Left colon (tissue), 2 donors: Measurements from ENCODE around the gene PANK1. TPM values are rescaled to one million over a fixed set of nuclear protein-coding genes. Genes with fewer than 3 reads are reported as not detected.

Source experiments
- ATAC-seq: fragments of 200-7000 bp; cut with Tn5 transposase; one replicate; pipeline ENCODE4 v1.9.1; 2020; ENCODE audit warnings: mild to moderate bottlenecking, moderate library complexity
- DNase-seq, 2 donors: peaks; one replicate each; pipeline ENCODE4 v3.0.0-alpha.2; 2020
- intact Hi-C, 2 donors: fragments of 100-400 bp; cut with DNase I in 1 of 2; cut with micrococcal nuclease in 1 of 2; formaldehyde crosslinking; loops; one replicate each; pipeline versions ENCODE4 v1.11.2 to v1.14.0; 2022; cut with DNase I, micrococcal nuclease
- long read RNA-seq: library from polyadenylated mRNA; unstranded; transcript quantifications from one replicate; pipeline ENCODE4 v2.0.0, GENCODE V29; 2021
- total RNA-seq, 2 donors: library from RNA; stranded (reverse); fragmentation: NEBNext Ultra II Directional; extraction: Animal tissue kit (Norgen Biotek cat#: 25700); gene quantifications; one replicate each; pipeline ENCODE4 v1.2.1, GENCODE V29; 2021
- donor health status: DM: no; HTN: no; CAD: no.
- donor health status: DM: yes; HTN: yes; CAD: no.

The PANK1 gene
- 10 to 100 TPM; 28.7 to 33.5 TPM for total RNA-seq
- long read RNA-seq, full-length matches to known transcripts = 21 of 26 reads
- long read RNA-seq, partial matches to known transcripts = 1 of 26 reads
- long read RNA-seq, other reads (novel, unspliced or antisense) = 4 of 26 reads

DNA sequence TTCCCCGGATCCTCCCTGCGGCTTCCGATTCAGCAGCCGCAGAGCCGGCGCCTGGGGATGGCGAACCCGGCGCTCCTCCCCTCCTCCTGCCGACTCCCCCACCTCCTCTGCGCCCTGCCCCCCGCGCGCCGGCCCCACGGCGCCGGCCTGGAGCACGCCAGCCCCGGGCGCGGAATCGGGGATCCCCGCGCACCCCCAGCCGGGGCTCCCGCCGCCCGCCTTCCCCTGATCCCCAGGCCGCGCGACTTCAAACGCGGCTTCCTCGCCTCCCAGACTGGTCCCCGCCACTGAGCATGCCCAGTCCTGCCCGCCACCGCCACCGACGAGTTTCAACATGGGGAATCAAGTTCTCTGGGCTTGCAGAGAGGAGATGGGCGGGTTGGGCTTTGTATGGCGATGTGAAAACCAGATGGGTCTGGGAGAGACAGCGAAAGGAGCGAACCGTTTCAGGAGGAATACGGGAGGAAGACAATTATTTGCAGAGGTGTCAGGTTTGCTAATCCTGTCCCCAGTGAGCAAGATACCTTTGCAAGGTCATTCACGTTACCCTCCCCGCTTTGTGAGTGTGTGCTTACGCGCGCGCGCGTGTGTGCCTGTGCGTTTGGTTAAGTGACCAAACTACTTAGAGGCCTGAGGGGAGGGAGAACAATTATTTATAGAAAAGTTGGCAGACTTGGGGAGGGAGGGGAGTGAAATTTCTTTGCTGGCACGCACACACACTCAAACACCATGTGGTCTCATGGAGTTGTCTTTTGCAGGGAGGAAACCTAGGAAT lies at the start of gene PANK1:
TSS of gene PANK1 (minus strand) at position 276 of the 775 bp plus-strand sequence. CDS start 351 bp downstream, outside the sequence.
- ATAC-seq (peak; percentile 48), DNase-seq (peak; percentile 60 to 83)
- intact Hi-C loops = no loop called here

DNA sequence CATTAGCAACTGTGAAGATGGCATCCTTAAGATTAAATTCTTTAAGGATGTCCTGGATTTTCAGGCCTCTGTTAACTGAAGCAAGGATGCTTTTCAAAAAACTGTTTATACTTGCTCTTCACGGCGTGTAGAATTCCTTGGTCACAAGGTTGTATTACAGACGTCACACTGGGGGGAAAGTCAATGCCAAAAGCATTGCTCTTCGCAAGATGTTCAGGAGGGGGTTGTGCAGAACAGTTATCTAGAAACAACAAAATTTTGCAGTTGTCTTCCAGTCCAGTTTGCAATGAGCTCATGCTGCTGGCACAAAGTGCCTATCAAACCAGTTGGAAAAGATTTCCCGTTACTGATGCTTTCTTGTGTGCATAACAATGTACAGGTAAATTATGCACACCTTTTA lies 48.1 kb upstream of the PANK1 start:
- intact Hi-C loops = no loop called here
- ATAC-seq = no peak
- DNase-seq = no peak

DNA sequence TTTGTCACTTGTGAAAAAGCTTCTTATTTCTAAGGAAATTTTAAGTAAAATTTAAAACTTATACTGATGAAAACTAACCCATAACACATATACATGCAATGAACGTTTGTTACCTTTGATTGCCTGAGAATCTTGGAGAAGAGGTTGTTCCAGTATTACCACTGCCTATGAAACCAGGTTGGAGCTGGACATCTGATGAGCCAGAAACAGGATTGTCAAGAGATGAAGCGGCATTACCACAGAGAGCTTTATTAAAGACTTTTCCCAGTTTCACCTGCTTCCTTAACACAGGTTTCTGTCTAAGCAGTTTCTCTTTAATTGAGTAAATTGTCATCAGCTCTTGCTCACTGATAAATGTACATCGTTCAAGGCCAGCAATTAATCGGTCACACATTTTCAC lies 47.4 kb upstream of the PANK1 start:
- ATAC-seq = no peak

DNA sequence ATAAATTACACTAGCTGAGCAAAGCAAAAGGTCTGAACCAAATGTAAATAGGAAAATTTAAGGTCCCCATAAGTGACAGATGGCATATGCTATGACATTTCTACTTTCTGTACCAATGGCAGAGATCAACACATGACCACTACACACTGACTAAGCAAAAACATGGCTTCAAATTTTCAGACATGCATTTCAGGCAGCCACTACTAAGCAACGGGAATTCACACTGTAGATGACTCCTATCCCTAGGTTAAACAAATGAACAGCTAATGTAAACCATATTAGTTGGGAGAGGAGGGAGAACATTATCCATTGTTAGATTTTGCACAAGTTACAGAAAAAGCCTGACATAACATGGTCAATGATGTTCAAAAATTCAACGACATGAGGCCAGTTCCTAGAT lies 45.0 kb upstream of the PANK1 start:
- no peak for DNase-seq
- intact Hi-C loops = no loop called here
- ATAC-seq = no peak

More for the DNA sequence above, 47.4 kb upstream of the PANK1 start:
- no peak for DNase-seq
- intact Hi-C loops = no loop called here

DNA sequence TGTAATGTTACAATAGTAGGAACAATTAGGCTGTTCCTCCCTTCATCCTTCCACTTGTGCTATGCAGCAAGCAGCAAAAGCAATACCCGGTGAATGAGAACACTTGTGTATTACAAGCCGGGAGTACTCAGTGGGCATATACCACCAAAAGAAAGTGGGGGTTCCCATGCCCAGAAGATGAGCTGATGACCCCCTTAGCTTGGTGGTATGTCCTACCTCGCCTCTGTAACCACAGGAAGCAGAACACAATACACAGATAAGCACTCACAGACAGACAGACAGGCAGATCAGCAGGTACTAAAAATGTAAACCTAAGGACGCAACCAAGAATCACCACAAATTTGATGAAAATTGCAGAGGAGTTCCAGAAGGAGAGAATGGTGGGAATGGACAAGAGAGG lies 40.9 kb upstream of the PANK1 start:
- ATAC-seq (no peak), DNase-seq (no peak)
- intact Hi-C loops = no loop called here

DNA sequence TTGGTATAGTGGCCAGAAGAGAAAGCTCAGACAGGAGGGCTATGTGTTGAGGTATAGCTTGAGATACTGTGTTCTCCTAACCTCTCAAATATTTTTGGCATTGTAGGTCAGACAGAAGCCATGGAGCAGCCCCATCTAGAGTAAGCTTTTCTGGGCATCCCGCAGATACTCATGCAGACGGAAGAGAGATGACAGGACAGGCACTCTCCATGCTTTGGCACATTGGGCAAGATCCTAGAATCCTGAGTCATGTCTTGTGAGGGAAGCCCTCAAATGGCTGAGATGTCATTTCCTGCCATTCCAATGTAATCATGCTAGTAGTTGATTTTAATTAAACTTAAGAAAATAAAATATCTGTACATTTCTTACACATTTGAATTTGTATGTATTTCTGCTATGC lies 39.6 kb upstream of the PANK1 start:
- intact Hi-C loops = no loop called here
- DNase-seq = no peak
- ATAC-seq = no peak

DNA sequence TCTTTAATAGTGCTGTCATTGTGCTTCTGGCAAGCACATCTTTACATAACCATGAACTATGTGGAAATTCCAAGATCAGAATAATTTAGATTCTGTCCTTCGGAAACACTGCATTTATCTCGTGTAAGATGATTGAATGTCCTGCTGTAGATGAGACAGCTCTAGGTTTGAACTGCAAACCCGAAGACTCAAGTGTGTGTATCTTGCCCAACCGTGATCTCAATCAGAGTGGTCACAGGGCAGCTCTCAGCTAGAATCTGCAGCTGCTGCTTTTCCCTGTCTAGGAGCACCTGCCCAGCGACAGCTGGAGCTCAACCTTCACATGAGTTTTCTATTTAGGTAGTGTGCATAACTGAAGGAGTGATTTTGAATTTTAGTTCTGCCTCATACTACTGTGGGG lies 38.8 kb upstream of the PANK1 start:
- ATAC-seq (no peak), DNase-seq (no peak)
- intact Hi-C loops = no loop called here

DNA sequence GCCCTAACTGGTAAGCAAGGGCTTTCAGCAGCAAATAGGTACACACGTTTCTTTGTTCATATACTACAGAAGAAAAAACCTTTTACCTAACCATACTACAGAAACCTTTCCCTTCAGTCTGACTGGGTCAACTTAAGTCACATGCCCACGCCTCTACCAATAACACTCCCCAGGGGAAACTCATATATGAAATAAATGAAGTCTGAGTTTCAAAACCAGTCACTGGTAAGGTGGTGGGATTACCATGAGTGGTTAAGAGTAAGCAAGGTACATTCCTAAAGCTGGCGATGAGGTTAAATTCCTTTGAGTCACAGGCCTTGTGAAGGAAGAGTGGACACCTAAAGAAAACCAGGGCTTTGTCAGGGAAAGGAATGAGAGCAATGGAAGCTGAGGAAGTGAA lies 34.9 kb upstream of the PANK1 start:
- DNase-seq (no peak), ATAC-seq (no peak)
- intact Hi-C loops = no loop called here

DNA sequence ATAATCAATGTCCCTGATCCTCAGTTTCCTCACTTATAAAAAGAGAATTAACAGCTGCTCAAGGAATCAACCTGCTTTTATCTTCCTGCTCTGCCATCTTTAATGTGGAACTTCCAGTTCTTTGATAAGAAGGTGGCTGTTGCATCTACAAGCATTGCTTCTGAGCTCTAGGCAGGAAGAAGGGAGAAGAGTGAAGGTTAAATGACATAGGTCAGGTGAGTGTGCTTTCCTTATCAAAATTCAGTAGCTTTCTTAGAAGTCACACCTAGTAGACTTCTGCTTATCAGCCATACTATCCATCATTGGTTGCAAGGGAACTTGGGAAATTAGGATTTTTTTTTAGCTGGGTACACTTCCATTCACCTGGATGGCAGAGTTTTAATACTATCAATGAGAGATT lies 32.3 kb upstream of the PANK1 start:
- ATAC-seq (no peak), DNase-seq (no peak)
- intact Hi-C loops = no loop called here

DNA sequence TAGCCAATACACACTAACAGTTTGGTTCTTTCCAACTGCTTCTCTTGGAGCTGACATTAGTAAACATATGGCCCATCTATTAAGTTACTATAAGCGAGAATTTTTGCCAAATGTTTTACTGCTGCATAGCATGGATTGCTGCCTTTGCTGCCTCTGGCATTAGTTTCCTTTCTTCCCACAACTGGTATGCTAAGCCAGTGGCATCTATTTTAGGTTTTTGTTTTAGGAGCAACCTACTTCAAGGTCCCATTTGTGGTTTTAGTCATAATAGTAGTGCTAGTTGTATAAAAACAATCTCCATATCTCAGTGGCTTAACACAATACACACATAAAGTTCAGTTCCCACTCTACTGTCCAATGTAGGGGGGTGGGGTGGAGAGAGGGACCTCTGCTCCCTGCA lies 25.9 kb upstream of the PANK1 start:
- ATAC-seq (no peak), DNase-seq (no peak)
- intact Hi-C loops = no loop called here

DNA sequence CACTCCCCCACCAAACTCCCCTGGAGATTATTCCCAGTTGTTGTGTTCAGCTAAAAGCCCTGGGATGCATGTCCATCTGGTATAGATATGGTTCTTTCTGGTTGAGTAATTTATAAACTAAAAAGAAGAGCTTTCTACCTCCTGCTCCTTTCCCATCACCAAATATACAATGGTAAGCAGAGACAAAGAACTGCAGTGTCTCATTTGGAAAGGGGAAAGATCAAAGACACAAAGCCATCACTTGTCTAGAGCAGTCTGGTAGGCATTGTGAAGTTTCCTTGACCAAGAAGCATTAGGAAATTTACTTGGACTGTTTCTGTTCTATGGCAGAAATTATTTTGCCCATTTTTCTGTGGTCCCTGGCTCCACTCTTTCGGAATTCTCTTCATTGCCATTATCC lies 24.9 kb upstream of the PANK1 start:
- no peak for DNase-seq
- intact Hi-C loops = no loop called here
- ATAC-seq = no peak

DNA sequence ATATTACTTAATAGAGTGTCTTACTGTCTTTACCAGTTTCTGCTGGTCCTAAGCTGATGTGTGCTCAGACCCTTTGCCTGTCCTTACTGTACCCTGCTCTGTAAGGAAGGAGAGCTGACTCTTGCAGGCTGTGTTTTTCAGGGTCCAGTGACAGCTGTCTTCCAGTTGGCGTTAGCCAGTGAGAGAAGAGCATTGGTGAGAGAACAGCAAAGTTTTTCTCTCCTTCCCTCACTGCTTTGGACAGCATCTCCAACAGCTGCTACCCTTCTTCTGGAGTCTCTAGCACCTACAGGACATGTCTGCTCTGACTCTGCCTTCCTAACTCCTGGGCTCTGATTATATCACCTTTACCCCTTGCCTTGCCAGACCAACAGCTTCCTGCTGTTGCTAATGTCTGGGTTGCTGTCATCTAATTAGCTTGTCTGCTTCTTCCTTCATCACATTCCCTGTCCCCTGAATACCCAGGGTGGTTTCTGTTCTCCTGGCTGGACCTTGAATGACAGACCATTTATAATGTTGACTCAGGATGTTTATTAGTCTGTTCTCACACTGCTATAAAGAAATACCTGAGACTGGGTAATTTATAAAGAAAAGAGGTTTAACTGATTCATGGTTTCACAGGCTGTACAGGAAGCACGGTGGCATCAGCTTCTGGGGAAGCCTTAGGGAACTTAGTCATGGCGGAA lies 23.5 kb upstream of the PANK1 start:
- DNase-seq (peak in 1 of 2 donors; percentile 26), ATAC-seq (peak; percentile 93)
- intact Hi-C loops = no loop called here

DNA sequence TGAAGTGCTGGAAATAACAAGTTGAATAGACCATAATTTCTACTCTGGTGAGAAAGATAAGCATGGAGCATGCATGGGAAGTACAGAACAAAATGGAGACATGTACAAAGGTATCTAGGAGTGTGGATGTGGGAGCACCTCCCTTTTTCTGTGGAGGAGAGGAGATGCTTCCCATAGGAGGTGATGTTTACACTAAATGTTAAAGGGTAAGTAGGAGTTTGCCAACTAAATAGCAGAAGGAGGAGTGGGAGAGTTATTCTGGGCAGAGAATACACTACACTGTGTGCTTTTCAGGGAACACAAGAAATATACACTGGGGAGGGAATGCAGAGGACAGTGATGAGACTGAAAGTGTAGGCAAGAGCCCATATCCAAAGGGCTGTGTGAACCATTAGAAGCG lies 21.1 kb upstream of the PANK1 start:
- intact Hi-C loops = no loop called here
- ATAC-seq (no peak), DNase-seq (no peak)

DNA sequence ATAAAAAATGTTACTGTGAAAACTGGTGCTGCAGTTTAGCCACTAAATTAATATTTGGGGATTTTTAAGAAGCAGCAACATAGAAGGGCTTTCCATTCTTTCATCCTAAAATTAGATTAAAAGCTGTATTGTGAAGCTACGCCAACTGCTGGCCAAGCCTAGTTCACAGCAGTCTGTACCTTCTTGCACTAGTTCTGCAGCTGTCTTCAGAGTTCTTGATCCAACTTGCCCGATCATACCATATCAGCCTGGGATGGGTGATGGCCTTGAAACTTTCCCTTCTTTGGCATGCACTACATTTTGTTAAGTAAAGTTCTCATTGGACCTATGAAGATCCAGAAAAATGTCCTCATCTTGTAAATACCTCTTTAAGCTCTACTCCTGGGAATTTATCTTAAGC lies 20.3 kb upstream of the PANK1 start:
- DNase-seq (no peak), ATAC-seq (no peak)
- intact Hi-C loops = no loop called here

DNA sequence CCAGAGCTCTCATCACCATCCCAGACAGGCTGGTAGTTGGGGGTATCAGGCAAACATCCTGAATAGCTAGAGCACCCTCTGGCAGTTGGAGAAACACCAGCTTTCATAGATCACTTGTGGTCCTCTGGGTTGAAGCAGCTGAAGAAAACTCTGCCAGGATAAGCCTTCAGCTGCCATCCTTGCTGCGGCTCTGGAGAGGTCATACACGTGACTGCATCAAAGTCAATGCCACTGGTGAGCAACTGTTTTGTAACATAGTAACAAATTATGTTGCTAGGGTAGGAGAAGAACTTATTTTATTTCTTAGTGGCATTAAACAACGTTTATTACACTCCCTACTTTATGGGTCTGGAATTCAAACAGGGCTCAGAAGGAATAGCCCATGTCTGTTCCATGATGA lies 19.2 kb upstream of the PANK1 start:
- peak; percentile 63 for ATAC-seq
- peak in 1 of 2 donors; percentile 20 for DNase-seq
- intact Hi-C loops = no loop called here

DNA sequence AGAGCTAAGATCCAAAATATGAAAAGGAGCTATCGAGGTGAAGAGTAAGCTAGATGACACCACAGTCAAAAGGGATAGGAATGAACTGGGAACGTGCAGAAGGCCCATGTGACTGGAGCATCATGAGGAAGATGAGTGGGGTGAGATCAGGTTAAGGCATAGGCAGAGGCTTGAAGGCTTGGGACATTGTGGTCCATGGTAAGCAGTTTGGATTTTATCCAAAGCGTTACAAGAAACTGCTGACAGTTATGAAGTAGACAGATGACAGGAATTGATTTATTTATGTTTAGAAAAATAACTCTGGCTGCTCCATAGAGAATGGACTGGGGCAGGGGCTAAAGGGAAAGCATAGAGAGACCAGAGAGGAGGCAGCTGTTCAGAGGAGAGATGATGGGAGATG lies 18.1 kb upstream of the PANK1 start:
- intact Hi-C loops = no loop called here
- DNase-seq (no peak), ATAC-seq (no peak)

DNA sequence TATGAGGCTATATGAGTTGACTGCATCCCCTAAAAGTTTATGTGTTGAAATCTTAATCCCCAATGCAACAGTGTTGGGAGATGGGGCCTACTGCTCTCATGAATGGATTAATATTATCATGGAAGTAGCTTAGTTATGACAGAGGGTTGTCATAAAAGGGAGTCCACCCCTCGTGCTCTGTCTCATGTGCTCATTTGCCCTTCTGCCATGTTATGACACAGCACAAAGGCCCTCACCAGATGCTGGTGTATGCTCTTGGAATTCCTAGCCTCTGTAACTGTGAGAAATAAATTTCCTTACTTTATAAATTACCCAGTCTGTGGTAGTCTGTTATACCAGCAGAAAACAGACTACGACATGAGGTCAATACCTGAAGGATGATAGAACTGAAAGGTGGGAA lies 17.6 kb upstream of the PANK1 start:
- intact Hi-C loops = no loop called here
- DNase-seq = no peak
- ATAC-seq = no peak

DNA sequence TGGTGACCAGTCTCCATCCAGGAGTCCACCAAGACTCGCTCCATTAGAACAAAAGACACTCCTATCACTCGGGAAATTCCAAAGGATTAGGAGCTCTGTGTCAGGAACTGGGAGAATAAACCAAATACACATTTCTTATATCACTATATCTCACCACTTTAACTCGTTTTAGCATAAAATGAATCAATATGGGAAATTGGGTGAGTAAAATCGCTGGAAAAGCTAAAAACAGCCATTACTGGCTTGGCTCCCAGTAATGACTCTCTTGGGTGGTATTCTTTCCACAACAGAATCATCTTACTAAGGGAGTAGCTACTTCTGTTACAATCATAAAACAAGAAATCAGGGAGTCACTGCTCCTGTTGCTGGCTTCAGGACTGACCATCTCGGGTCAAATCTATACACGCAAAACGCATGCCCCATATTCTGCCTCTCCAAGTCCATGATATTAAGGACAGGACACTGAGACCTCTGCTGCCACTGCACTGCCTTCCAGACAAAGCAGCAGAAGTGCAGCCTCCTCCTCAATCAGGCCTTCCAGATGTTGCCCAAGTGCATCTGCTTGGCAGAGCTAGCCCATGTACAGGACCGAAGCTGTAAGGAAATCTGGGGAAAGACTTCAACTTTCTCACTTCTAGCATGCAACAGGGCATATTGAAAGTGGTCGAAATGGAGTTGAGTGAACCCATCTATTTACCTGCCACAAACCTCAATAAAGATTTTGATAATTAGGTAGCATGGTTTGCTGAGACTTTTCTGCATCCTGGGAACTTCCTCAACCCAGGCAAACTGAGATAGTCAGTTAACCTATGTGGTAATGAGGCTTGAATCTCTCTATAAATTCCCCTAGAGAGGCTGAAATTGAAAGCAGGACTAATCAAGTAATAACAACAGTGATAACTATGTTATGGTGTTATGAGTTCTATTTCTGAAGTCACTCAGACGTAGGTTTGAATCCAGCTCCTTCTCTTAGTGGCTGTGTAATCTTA lies 14.4 kb upstream of the PANK1 start:
- no peak for DNase-seq
- intact Hi-C loops = no loop called here
- ATAC-seq = no peak

DNA sequence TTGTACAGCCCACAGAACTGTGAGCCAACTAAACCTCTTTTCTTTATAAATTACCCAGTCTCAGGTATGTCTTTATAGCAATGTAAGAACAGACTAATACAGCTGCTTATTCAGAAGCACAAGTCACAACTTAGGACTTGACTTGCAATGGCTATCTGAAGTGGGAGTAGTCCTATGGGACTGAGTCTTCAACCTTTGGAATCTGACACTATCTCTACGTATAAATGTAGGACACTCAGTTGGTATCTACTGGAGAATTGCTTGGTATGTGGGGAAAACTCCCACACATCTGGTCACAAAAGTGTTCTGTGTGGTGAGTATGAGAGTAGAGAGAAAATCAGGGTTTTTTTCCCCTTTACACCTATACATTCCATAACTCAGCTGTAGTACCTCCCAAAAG lies 12.3 kb upstream of the PANK1 start:
- ATAC-seq = peak; percentile 80
- no peak for DNase-seq
- intact Hi-C loops = no loop called here
